Measurements from ENCODE around the gene XYLT1. TPM values are rescaled to one million over a fixed set of nuclear protein-coding genes. Genes with fewer than 3 reads are reported as not detected.

The XYLT1 gene
- total RNA-seq, 1 experiment from 2014 or later: not detected

- Histone ChIP-seq H3K9ac (ENCODE audit: low read length) (no peak overlapping the region), H3K9me3 (ENCODE audit: low read length) (no peaks in the 10 kb centered on the region), H3K4me2 (ENCODE audit: low read length) (no peak overlapping the region), H3K9me2 (replicated peaks; ENCODE audit: low read length) (no peaks in the 10 kb centered on the region), H2AFZ (ENCODE audit: low read length) (no peak overlapping the region), H3K4me3 (ENCODE audit: low read length) (no peak overlapping the region), H3K79me2 (ENCODE audit: low read length) (no peaks in the 10 kb centered on the region), H3K27me3 (ENCODE audit: low read length) (no peaks in the 10 kb centered on the region), H4K20me1 (ENCODE audit: low read length) (no peaks in the 10 kb centered on the region), H3F3A (ENCODE audit: low read length, unreplicated experiment) (no peaks in the 10 kb centered on the region), H3K4me1 (ENCODE audit: insufficient read depth, low read length) (no peaks in the 10 kb centered on the region), H3K36me3 (ENCODE audit: low read depth, low read length) (no peaks in the 10 kb centered on the region), H3K27ac (ENCODE audit: low read length) (no peak overlapping the region)
- DNase-seq (no peak), ATAC-seq (no peak)
- TF ChIP-seq, protein P1, sequence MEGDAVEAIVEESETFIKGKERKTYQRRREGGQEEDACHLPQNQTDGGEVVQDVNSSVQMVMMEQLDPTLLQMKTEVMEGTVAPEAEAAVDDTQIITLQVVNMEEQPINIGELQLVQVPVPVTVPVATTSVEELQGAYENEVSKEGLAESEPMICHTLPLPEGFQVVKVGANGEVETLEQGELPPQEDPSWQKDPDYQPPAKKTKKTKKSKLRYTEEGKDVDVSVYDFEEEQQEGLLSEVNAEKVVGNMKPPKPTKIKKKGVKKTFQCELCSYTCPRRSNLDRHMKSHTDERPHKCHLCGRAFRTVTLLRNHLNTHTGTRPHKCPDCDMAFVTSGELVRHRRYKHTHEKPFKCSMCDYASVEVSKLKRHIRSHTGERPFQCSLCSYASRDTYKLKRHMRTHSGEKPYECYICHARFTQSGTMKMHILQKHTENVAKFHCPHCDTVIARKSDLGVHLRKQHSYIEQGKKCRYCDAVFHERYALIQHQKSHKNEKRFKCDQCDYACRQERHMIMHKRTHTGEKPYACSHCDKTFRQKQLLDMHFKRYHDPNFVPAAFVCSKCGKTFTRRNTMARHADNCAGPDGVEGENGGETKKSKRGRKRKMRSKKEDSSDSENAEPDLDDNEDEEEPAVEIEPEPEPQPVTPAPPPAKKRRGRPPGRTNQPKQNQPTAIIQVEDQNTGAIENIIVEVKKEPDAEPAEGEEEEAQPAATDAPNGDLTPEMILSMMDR (conservative IDR thresholded peaks at IDR 0.05; ENCODE audit: low read depth, low read length): no peak
- TF ChIP-seq EZH2 (IDR thresholded peaks at IDR 0.05; ENCODE audit: low read length, unreplicated experiment) (no peak), EZH2phosphoT487 (IDR thresholded peaks at IDR 0.05; ENCODE audit: borderline replicate concordance, low read length) (no peak)
- no TSS peak for BruUV-seq (replicated peaks)
- intact Hi-C loops (cut with micrococcal nuclease): no loop called here
- ChIA-PET CTCF (no interaction called here), POLR2A (ENCODE audit: unreplicated experiment) (no interaction called here)
These were observed 235.5 kb downstream of the XYLT1 start for GRCh38 chr16:17235147-17235815.

- ATAC-seq: no peak
- intact Hi-C loops (cut with micrococcal nuclease): no loop called here
These were observed 237.3 kb downstream of the XYLT1 start for GRCh38 chr16:17233318-17234002.

More at GRCh38 chr16:17233318-17234002, 237.3 kb downstream of the XYLT1 start:
- no peak overlapping the region for H3K4me3 ChIP-seq (ENCODE audit: low read length)
- no peaks in the 10 kb centered on the region for H4K20me1 ChIP-seq (ENCODE audit: low read length)
- ChIA-PET POLR2A (ENCODE audit: unreplicated experiment) (no interaction called here), CTCF (no interaction called here)
- H3K36me3 ChIP-seq (ENCODE audit: low read depth, low read length): no peaks in the 10 kb centered on the region
- no peak overlapping the region for H3K27ac ChIP-seq (ENCODE audit: low read length)
- no peak for DNase-seq
- no peak overlapping the region for H2AFZ ChIP-seq (ENCODE audit: low read length)
- H3K4me2 ChIP-seq (ENCODE audit: low read length): no peak overlapping the region
- no peak overlapping the region for H3K9ac ChIP-seq (ENCODE audit: low read length)
- H3K4me1 ChIP-seq (ENCODE audit: insufficient read depth, low read length): no peaks in the 10 kb centered on the region
- no peaks in the 10 kb centered on the region for H3K9me2 ChIP-seq (replicated peaks; ENCODE audit: low read length)
- H3K27me3 ChIP-seq (ENCODE audit: low read length): no peaks in the 10 kb centered on the region
- no peaks in the 10 kb centered on the region for H3K9me3 ChIP-seq (ENCODE audit: low read length)
- no TSS peak for BruUV-seq (replicated peaks)
- no peaks in the 10 kb centered on the region for H3F3A ChIP-seq (ENCODE audit: low read length, unreplicated experiment)
- H3K79me2 ChIP-seq (ENCODE audit: low read length): no peaks in the 10 kb centered on the region
- TF ChIP-seq, protein P1 (conservative IDR thresholded peaks at IDR 0.05; ENCODE audit: low read depth, low read length): no peak
- TF ChIP-seq EZH2 (IDR thresholded peaks at IDR 0.05; ENCODE audit: low read length, unreplicated experiment): no peak
- TF ChIP-seq EZH2phosphoT487 (IDR thresholded peaks at IDR 0.05; ENCODE audit: borderline replicate concordance, low read length): no peak
